MG63 (cell line): ENCODE measurements around the gene FLOT1. TPM values are rescaled to one million over a fixed set of nuclear protein-coding genes. Genes with fewer than 3 reads are reported as not detected.

ENCODE experiments used
- DNase-seq: peaks from one replicate; pipeline ENCODE4 v3.0.0-alpha.2; 2020
- H3K27me3 ChIP-seq: fragments of 250-450 bp; sonication (Bioruptor Pico); 2 replicates; pipeline ENCODE4 v1.5.1; 2020; ENCODE audit warnings: mild to moderate bottlenecking, moderate library complexity
- H3K36me3 ChIP-seq: fragments of 250-450 bp; sonication (Bioruptor Pico); 2 replicates; pipeline ENCODE4 v1.5.1; 2020; ENCODE audit warnings: mild to moderate bottlenecking, moderate library complexity
- H3K4me3 ChIP-seq: fragments of 250-450 bp; sonication (Bioruptor Pico); 2 replicates; pipeline ENCODE4 v1.5.1; 2020; ENCODE audit warnings: mild to moderate bottlenecking, moderate library complexity
- H3K9me3 ChIP-seq: fragments of 250-450 bp; sonication (Bioruptor Pico); 2 replicates; pipeline ENCODE4 v1.5.1; 2020; ENCODE audit warnings: mild to moderate bottlenecking, moderate library complexity
- total RNA-seq: library from RNA; depleted of rRNA; stranded (reverse); fragments of >200 nt; shearing (Covaris generic); gene quantifications from 2 replicates; pipeline ENCODE4 v1.2.3, GENCODE V29; 2014; ENCODE audit warnings: low replicate concordance

Gene FLOT1
- total RNA-seq, 1 experiment from 2014 or later = 137 TPM

- H3K4me3 ChIP-seq = no peak overlapping the region
- H3K27me3 ChIP-seq = no peaks in the 10 kb centered on the region
- peaks cover 3% of the 10 kb centered on the region; the same call in 1 of the 2 replicates for H3K36me3 ChIP-seq
- no peak for DNase-seq
- no peaks in the 10 kb centered on the region for H3K9me3 ChIP-seq
Measured at GRCh38 chr6:30696432-30696831, 46.1 kb downstream of the FLOT1 start.

- Histone ChIP-seq H3K4me3 (peak overlapping the region; percentile 72), H3K36me3 (no peaks in the 10 kb centered on the region; the same call in 1 of the 2 replicates)
- no peak for DNase-seq
Measured at GRCh38 chr6:30691208-30691847, 51.2 kb downstream of the FLOT1 start.

GRCh38 chr6:30690403-30691207 is 51.9 kb downstream of the FLOT1 start, which contains the start of gene NRM:
Gene NRM, minus strand, starts transcription at chr6:30690984. Its CDS starts 10 bp downstream, at chr6:30690974.
- H3K9me3 ChIP-seq = no peaks in the 10 kb centered on the region
- peak; percentile 85 for DNase-seq
- no peaks in the 10 kb centered on the region; the same call in none of the 2 replicates for H3K36me3 ChIP-seq
- no peaks in the 10 kb centered on the region for H3K27me3 ChIP-seq
- H3K4me3 ChIP-seq = peak within 1 kb of the TSS; percentile 72

More at GRCh38 chr6:30691208-30691847, 51.2 kb downstream of the FLOT1 start:
- no peaks in the 10 kb centered on the region for H3K27me3 ChIP-seq
- H3K9me3 ChIP-seq = no peaks in the 10 kb centered on the region

- Histone ChIP-seq H3K36me3 (peaks cover 2% of the 10 kb centered on the region), H3K9me3 (no peaks in the 10 kb centered on the region), H3K27me3 (no peaks in the 10 kb centered on the region), H3K4me3 (peak overlapping the region; percentile 72)
- DNase-seq = no peak
Measured at GRCh38 chr6:30689985-30690384, 52.5 kb downstream of the FLOT1 start.

- DNase-seq = no peak
- Histone ChIP-seq H3K36me3 (peaks cover 5% of the 10 kb centered on the region), H3K9me3 (no peaks in the 10 kb centered on the region), H3K4me3 (no peak overlapping the region), H3K27me3 (no peaks in the 10 kb centered on the region)
Measured at GRCh38 chr6:30689022-30689865, 53.2 kb downstream of the FLOT1 start.

- Histone ChIP-seq H3K9me3 (no peaks in the 10 kb centered on the region), H3K27me3 (no peaks in the 10 kb centered on the region), H3K36me3 (peaks cover 8% of the 10 kb centered on the region), H3K4me3 (peak overlapping the region; percentile 98)
- no peak for DNase-seq
Measured at GRCh38 chr6:30688569-30688968, 53.9 kb downstream of the FLOT1 start.

GRCh38 chr6:30687659-30688431 is 54.6 kb downstream of the FLOT1 start:
- Histone ChIP-seq H3K36me3 (peaks cover 16% of the 10 kb centered on the region), H3K9me3 (no peaks in the 10 kb centered on the region), H3K4me3 (peak overlapping the region; percentile 98), H3K27me3 (no peaks in the 10 kb centered on the region)
- peak; percentile 71 for DNase-seq

- no peaks in the 10 kb centered on the region for H3K9me3 ChIP-seq
- peak overlapping the region; percentile 98 for H3K4me3 ChIP-seq
- peak; percentile 98 for DNase-seq
Measured at GRCh38 chr6:30686908-30687658, 55.4 kb downstream of the FLOT1 start.

GRCh38 chr6:30686009-30686907 is 56.2 kb downstream of the FLOT1 start, which contains the start of gene PPP1R18:
Gene PPP1R18, minus strand, starts transcription at chr6:30686645. Its CDS starts 627 bp downstream, at chr6:30686018.
- H3K36me3 ChIP-seq = peaks cover 25% of the 10 kb centered on the region
- H3K27me3 ChIP-seq = no peaks in the 10 kb centered on the region
- H3K4me3 ChIP-seq = peak within 1 kb of the TSS; percentile 98
- no peaks in the 10 kb centered on the region for H3K9me3 ChIP-seq
- peak; percentile 79 for DNase-seq

More at GRCh38 chr6:30686908-30687658, 55.4 kb downstream of the FLOT1 start:
- no peaks in the 10 kb centered on the region for H3K27me3 ChIP-seq
- H3K36me3 ChIP-seq = peaks cover 21% of the 10 kb centered on the region

GRCh38 chr6:30685157-30686008 is 57.1 kb downstream of the FLOT1 start:
- no peak for DNase-seq
- no peaks in the 10 kb centered on the region for H3K27me3 ChIP-seq
- no peaks in the 10 kb centered on the region for H3K9me3 ChIP-seq
- H3K36me3 ChIP-seq = peaks cover 25% of the 10 kb centered on the region
- H3K4me3 ChIP-seq = peak overlapping the region; percentile 98

GRCh38 chr6:30684386-30685156 is 57.9 kb downstream of the FLOT1 start:
- Histone ChIP-seq H3K36me3 (peaks cover 28% of the 10 kb centered on the region), H3K9me3 (no peaks in the 10 kb centered on the region), H3K4me3 (peak overlapping the region; percentile 98), H3K27me3 (no peaks in the 10 kb centered on the region)
- peak; percentile 48 for DNase-seq

- DNase-seq = no peak
- H3K27me3 ChIP-seq = no peaks in the 10 kb centered on the region
- peaks cover 30% of the 10 kb centered on the region for H3K36me3 ChIP-seq
- no peaks in the 10 kb centered on the region for H3K9me3 ChIP-seq
- peak overlapping the region; percentile 98 for H3K4me3 ChIP-seq
Measured at GRCh38 chr6:30683980-30684338, 58.5 kb downstream of the FLOT1 start.
